B cell (primary cell): Measurements from ENCODE around the gene MED26. TPM values are rescaled to one million over a fixed set of nuclear protein-coding genes. Genes with fewer than 3 reads are reported as not detected.

Experiments used
- ATAC-seq: fragments of 200-7000 bp; cut with Tn5 transposase; one replicate; pipeline ENCODE4 v1.10.0; 2021; ENCODE audit warnings: low read depth, mild to moderate bottlenecking, moderate number of reproducible peaks, moderate library complexity
- CTCF ChIA-PET: fragments of 350-600 bp; sonication (Branson Sonifier 250); formaldehyde crosslinking; loops from one replicate; lab custom pipeline; 2021; ENCODE audit warnings: antibody characterized with exemption, inconsistent platforms; lab: Charles Lee
- POLR2A ChIA-PET: fragments of 350-600 bp; sonication (Branson Sonifier 250); formaldehyde crosslinking; loops from one replicate; lab custom pipeline; 2021; ENCODE audit warnings: antibody characterized with exemption; lab: Charles Lee
- DNase-seq: peaks from one replicate; pipeline ENCODE4 v3.0.0; 2013
- H2AFZ ChIP-seq: 2 replicates; pipeline ENCODE4 v1.6.1; 2012; ENCODE audit warnings: mild to moderate bottlenecking, low read depth, low read length; ENCODE audit not compliant: insufficient read depth, poor library complexity, severe bottlenecking
- H3K27ac ChIP-seq, 2 donors: 1 replicate in 1 of 2; 2 replicates in 1 of 2; pipeline ENCODE4 v1.5.1; 2012 to 2013; ENCODE audit warnings: low read length in 2 of 2, mild to moderate bottlenecking in 2 of 2, moderate library complexity in 1 of 2
- H3K27me3 ChIP-seq, 4 experiments: fragments of 200-600 bp in 1 of 4; sonication (generic) in 1 of 4; replicated peaks in 1 of 4; 1 replicate in 2 of 4; 2 replicates in 2 of 4; pipeline versions ENCODE4 v1.6.1 to v1.7.0; 2013 to 2016; ENCODE audit warnings: low read length in 3 of 4, mild to moderate bottlenecking in 2 of 4, mixed read lengths in 1 of 4, moderate library complexity in 1 of 4; ENCODE audit not compliant: insufficient read depth in 4 of 4, control insufficient read depth in 3 of 4; ENCODE audit errors: control extremely low read depth in 1 of 4
- H3K36me3 ChIP-seq, 2 experiments: replicated peaks in 1 of 2; 1 replicate in 1 of 2; 2 replicates in 1 of 2; pipeline versions ENCODE4 v1.6.1 to v1.7.1; 2013; ENCODE audit warnings: low read length in 1 of 2; ENCODE audit not compliant: insufficient read depth in 2 of 2, control insufficient read depth in 1 of 2; ENCODE audit errors: control extremely low read depth in 1 of 2, extremely low read depth in 1 of 2
- H3K4me1 ChIP-seq, 2 donors: fragments of 200-600 bp in 1 of 2; sonication (generic) in 1 of 2; 1 replicate in 1 of 2; 2 replicates in 1 of 2; pipeline versions ENCODE4 v1.5.1 to v1.6.1; 2013 to 2017; ENCODE audit warnings: low read length in 2 of 2; ENCODE audit not compliant: control insufficient read depth in 2 of 2, insufficient read depth in 2 of 2
- H3K4me2 ChIP-seq: replicated peaks from 2 replicates; pipeline ENCODE3; 2012; ENCODE audit warnings: mild to moderate bottlenecking, low read depth, low read length; ENCODE audit not compliant: poor library complexity, severe bottlenecking
- H3K4me3 ChIP-seq, 5 experiments: fragments of 200-600 bp in 1 of 5; sonication (generic) in 1 of 5; 1 replicate in 3 of 5; 2 replicates in 2 of 5; pipeline versions ENCODE4 v1.5.1 to v1.7.0; 2011 to 2016; ENCODE audit warnings: low read length in 4 of 5, mild to moderate bottlenecking in 4 of 5, low read depth in 2 of 5, control low read depth in 1 of 5, moderate library complexity in 1 of 5; ENCODE audit not compliant: insufficient read depth in 1 of 5; ENCODE audit errors: control extremely low read depth in 1 of 5, extremely low read depth in 1 of 5
- H3K79me2 ChIP-seq: fragments of 200-600 bp; sonication (generic); one replicate; pipeline ENCODE4 v1.6.0; 2016; ENCODE audit warnings: low read length; ENCODE audit not compliant: control insufficient read depth, insufficient read depth
- H3K9ac ChIP-seq: fragments of 200-600 bp; sonication (generic); 2 replicates; pipeline ENCODE4 v1.6.1; 2017; ENCODE audit warnings: mild to moderate bottlenecking, low read length, moderate library complexity
- H3K9me3 ChIP-seq, 3 donors: one replicate each; pipeline versions ENCODE4 v1.6.1 to v1.7.1; 2013; ENCODE audit warnings: low read length in 2 of 3; ENCODE audit not compliant: control insufficient read depth in 2 of 3, insufficient read depth in 1 of 3; ENCODE audit errors: control extremely low read depth in 1 of 3
- H4K20me1 ChIP-seq: 2 replicates; pipeline ENCODE4 v1.6.0; 2012; ENCODE audit warnings: mild to moderate bottlenecking, low read length; ENCODE audit not compliant: insufficient read depth, control insufficient read depth, poor library complexity, severe bottlenecking
- H3K27ac Mint-ChIP-seq: one replicate; pipeline ENCODE4 v1.8.0; 2021; ENCODE audit warnings: mixed read lengths
- H3K27me3 Mint-ChIP-seq: one replicate; pipeline ENCODE4 v1.8.0; 2021; ENCODE audit warnings: mixed read lengths
- H3K4me1 Mint-ChIP-seq: one replicate; pipeline ENCODE4 v1.8.0; 2021; ENCODE audit warnings: mixed read lengths
- H3K4me3 Mint-ChIP-seq: one replicate; pipeline ENCODE4 v1.8.0; 2021; ENCODE audit warnings: mixed read lengths
- H3K9me3 Mint-ChIP-seq: one replicate; pipeline ENCODE4 v1.8.0; 2022; ENCODE audit warnings: mixed read lengths; ENCODE audit not compliant: insufficient read depth
- EZH2 ChIP-seq: IDR thresholded peaks from 2 replicates; pipeline ENCODE4 v1.6.1; 2012; ENCODE audit warnings: borderline replicate concordance, low read depth, mild to moderate bottlenecking, moderate library complexity, low read length; ENCODE audit not compliant: insufficient read depth, poor library complexity, severe bottlenecking
- WGBS: methylation state at CpG from one replicate; pipeline ENCODE4 v1.1.5; 2013; ENCODE audit warnings: missing lambda C conversion rate; ENCODE audit not compliant: insufficient coverage; 5-methylcytosine and 5-hydroxymethylcytosine counted together
- intact Hi-C: fragments of 100-400 bp; cut with micrococcal nuclease; formaldehyde crosslinking; loops from one replicate; pipeline ENCODE4 v1.10.0; 2022
- polyA plus RNA-seq: library from polyadenylated mRNA; depleted of rRNA; stranded (reverse); fragments of >200 nt; gene quantifications from 2 replicates; pipeline ENCODE4 v1.2.3, GENCODE V29; 2012
- total RNA-seq, 2 donors: library from RNA; stranded (reverse); fragments of 120-200 nt in 1 of 2; gene quantifications; 1 replicate in 1 of 2; 2 replicates in 1 of 2; pipeline versions ENCODE4 v1.2.3 to v1.2.4, GENCODE V29; 2013 to 2022
- TF ChIP-seq, protein P1 (sequence below): fragments of 200-600 bp; IDR thresholded peaks from one replicate; pipeline ENCODE4 v1.8.0; 2022; ENCODE audit warnings: antibody characterized with exemption, mild to moderate bottlenecking

The MED26 gene
- total and polyA plus RNA-seq, 2 donors (not counting 1 experiment from before 2014, with no cell fraction given), result 15.6 to 33.6 TPM

DNA sequence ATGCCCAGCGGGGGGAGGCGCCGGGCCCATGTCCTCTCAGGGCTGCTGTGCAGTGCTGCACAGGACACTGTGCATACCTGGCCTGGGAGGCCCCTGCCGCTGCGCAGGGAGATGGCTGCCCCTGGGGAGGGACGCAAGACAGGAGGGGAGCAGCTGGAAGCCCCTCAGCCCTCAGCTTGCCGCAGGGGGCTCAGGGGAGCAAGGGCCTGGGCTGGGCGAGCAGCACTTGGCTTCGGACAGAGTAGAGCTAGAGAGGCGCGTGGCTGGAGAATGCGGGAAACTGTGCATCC is 96.7 kb downstream of the MED26 start:
- H3K9me3 ChIP-seq, result no peaks in the 10 kb centered on the region
- H3K4me3 Mint-ChIP-seq, result no peak overlapping the region
- no peak overlapping the region for H3K9ac ChIP-seq
- ATAC-seq (no peak), DNase-seq (peak; percentile 11)
- H3K27me3 Mint-ChIP-seq, result no peaks in the 10 kb centered on the region
- H3K4me1 ChIP-seq, result no peaks in the 10 kb centered on the region
- no peaks in the 10 kb centered on the region for H3K4me1 Mint-ChIP-seq
- peaks cover 32% of the 10 kb centered on the region for H3K79me2 ChIP-seq
- no peak overlapping the region for H3K4me2 ChIP-seq
- TF ChIP-seq, protein P1, sequence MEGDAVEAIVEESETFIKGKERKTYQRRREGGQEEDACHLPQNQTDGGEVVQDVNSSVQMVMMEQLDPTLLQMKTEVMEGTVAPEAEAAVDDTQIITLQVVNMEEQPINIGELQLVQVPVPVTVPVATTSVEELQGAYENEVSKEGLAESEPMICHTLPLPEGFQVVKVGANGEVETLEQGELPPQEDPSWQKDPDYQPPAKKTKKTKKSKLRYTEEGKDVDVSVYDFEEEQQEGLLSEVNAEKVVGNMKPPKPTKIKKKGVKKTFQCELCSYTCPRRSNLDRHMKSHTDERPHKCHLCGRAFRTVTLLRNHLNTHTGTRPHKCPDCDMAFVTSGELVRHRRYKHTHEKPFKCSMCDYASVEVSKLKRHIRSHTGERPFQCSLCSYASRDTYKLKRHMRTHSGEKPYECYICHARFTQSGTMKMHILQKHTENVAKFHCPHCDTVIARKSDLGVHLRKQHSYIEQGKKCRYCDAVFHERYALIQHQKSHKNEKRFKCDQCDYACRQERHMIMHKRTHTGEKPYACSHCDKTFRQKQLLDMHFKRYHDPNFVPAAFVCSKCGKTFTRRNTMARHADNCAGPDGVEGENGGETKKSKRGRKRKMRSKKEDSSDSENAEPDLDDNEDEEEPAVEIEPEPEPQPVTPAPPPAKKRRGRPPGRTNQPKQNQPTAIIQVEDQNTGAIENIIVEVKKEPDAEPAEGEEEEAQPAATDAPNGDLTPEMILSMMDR, result no peak
- no peak for TF ChIP-seq EZH2
- ChIA-PET CTCF (no interaction called here), POLR2A (no interaction called here)
- WGBS, result 98% methylated on average over 12 of the region's 12 CpGs
- intact Hi-C loops, result no loop called here
- H4K20me1 ChIP-seq, result peaks cover 59% of the 10 kb centered on the region
- H3K27ac ChIP-seq, result no peak overlapping the region
- no peak overlapping the region for H2AFZ ChIP-seq
- H3K9me3 Mint-ChIP-seq, result no peaks in the 10 kb centered on the region
- no peak overlapping the region for H3K27ac Mint-ChIP-seq
- peaks cover 0 to 86% of the 10 kb centered on the region in 2 experiments for H3K36me3 ChIP-seq
- H3K4me3 ChIP-seq, result no peak overlapping the region
- H3K27me3 ChIP-seq, result no peaks in the 10 kb centered on the region

DNA sequence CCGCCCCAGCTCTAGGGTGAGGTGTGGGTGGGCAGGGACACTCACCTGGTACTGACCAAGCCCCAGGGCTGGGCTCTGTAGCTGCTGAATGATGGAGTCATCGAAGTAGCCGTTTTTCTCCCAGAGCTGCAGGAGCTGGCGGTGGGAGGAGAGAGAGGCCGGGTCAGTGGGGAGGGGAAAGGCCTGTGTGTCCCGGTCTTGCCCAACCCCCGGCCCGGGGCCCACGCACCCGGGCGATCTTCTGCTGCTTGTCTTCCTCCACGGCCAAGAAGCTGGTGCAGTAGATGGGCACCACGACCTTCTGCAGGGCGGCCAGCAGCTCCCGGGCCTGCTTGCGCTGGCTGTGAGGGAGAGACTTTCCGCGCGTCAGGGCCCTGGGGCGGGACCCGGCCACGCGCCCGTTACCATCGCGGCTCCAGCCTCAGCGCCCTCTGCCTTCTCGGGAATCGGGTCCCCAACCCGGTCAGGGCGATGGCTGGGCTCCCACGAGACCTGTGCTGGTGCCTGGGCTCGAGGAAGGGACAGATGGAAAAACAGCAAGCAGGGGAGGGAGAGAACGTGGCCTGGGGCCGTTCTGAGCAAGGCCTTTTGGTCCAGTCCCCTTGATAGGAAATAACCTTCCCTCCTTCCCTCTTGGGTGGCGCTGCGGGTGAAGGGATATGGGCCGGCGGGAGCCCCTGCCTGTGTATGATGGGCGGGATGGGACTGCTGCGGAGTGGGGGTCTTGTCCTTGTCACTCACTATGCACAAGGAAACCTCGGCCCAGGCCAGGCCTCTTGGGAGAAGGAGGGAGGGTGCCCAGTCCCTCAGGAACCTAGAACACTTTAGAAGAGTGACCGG is 97.2 kb downstream of the MED26 start:
- H3K4me3 Mint-ChIP-seq, result no peak overlapping the region
- intact Hi-C loops, result no loop called here

More for the DNA sequence above, 97.2 kb downstream of the MED26 start:
- ChIA-PET CTCF (interaction anchor here (0.7 kb wide), 1 partner anchor 29 kb away, joined by 3 read pairs; no protein-coding TSS in a partner anchor), POLR2A (no interaction called here)
- Mint-ChIP-seq H3K4me1 (no peaks in the 10 kb centered on the region), H3K27me3 (no peaks in the 10 kb centered on the region), H3K9me3 (no peaks in the 10 kb centered on the region), H3K27ac (no peak overlapping the region)
- no peak overlapping the region for H3K27ac ChIP-seq
- H4K20me1 ChIP-seq, result peaks cover 58% of the 10 kb centered on the region
- no peaks in the 10 kb centered on the region for H3K9me3 ChIP-seq
- no peak overlapping the region for H3K9ac ChIP-seq
- H3K4me2 ChIP-seq, result no peak overlapping the region
- no peaks in the 10 kb centered on the region for H3K4me1 ChIP-seq
- DNase-seq (peak; percentile 10), ATAC-seq (no peak)
- TF ChIP-seq, protein P1, result no peak
- no peak for TF ChIP-seq EZH2
- 98% methylated on average over 33 of the region's 43 CpGs for WGBS
- no peak overlapping the region for H3K4me3 ChIP-seq
- no peak overlapping the region for H2AFZ ChIP-seq
- peaks cover 0 to 86% of the 10 kb centered on the region in 2 experiments for H3K36me3 ChIP-seq
- H3K27me3 ChIP-seq, result no peaks in the 10 kb centered on the region
- H3K79me2 ChIP-seq, result peaks cover 26% of the 10 kb centered on the region
